Activated CD8-positive, alpha-beta memory T cell treated with anti-CD3 and anti-CD28 coated beads, Interleukin-2, amount 10 ng/mL, durations not matched to agents 7 days and 5 days (primary cell): ENCODE results near the gene SEMA6A. TPM values are rescaled to one million over a fixed set of nuclear protein-coding genes. Genes with fewer than 3 reads are reported as not detected.

ENCODE experiments used
- ATAC-seq: fragments of 150-1000 bp; cut with Tn5 transposase; one replicate; pipeline ENCODE4 v1.10.0; 2021; ENCODE audit warnings: moderate library complexity
- CTCF ChIA-PET: fragments of 350-600 bp; sonication (Branson Sonifier 250); formaldehyde crosslinking; loops from one replicate; lab custom pipeline; 2021; ENCODE audit warnings: antibody characterized with exemption; lab: Charles Lee
- DNase-seq: peaks from one replicate; pipeline ENCODE4 v3.0.0-alpha.2; 2020
- H3K27ac Mint-ChIP-seq: one replicate; pipeline ENCODE4 v1.8.0; 2021; ENCODE audit warnings: mild to moderate bottlenecking, mixed read lengths
- H3K27me3 Mint-ChIP-seq: one replicate; pipeline ENCODE4 v1.8.0; 2021; ENCODE audit warnings: mixed read lengths
- H3K36me3 Mint-ChIP-seq: one replicate; pipeline ENCODE4 v1.8.0; 2021; ENCODE audit warnings: mild to moderate bottlenecking, mixed read lengths
- H3K4me1 Mint-ChIP-seq: one replicate; pipeline ENCODE4 v1.8.0; 2021; ENCODE audit warnings: mixed read lengths
- H3K4me3 Mint-ChIP-seq: one replicate; pipeline ENCODE4 v1.8.0; 2021; ENCODE audit warnings: mild to moderate bottlenecking, moderate library complexity, mixed read lengths
- H3K9me3 Mint-ChIP-seq: one replicate; pipeline ENCODE4 v1.8.0; 2022; ENCODE audit warnings: low read depth, mixed read lengths
- total RNA-seq, 2 experiments: library from RNA; stranded (reverse); gene quantifications; one replicate each; pipeline ENCODE4 v1.2.3, GENCODE V29; 2021

The SEMA6A gene
- total RNA-seq, 2 experiments from 2014 or later, result 0.40 TPM; not detected in 1

GRCh38 chr5:116401576-116401975 is 173.0 kb downstream of the SEMA6A start:
- DNase-seq, result no peak
- no peaks in the 10 kb centered on the region for H3K4me1 Mint-ChIP-seq
- CTCF ChIA-PET, result no interaction called here
- H3K4me3 Mint-ChIP-seq, result no peak overlapping the region
- no peaks in the 10 kb centered on the region for H3K9me3 Mint-ChIP-seq
- no peak for ATAC-seq
- H3K27ac Mint-ChIP-seq, result no peak overlapping the region
- H3K36me3 Mint-ChIP-seq, result no peaks in the 10 kb centered on the region
- no peaks in the 10 kb centered on the region for H3K27me3 Mint-ChIP-seq

- CTCF ChIA-PET, result no interaction called here
- Mint-ChIP-seq H3K27me3 (no peaks in the 10 kb centered on the region), H3K9me3 (no peaks in the 10 kb centered on the region), H3K4me3 (no peak overlapping the region), H3K36me3 (no peaks in the 10 kb centered on the region), H3K4me1 (no peaks in the 10 kb centered on the region), H3K27ac (no peak overlapping the region)
- no peak for DNase-seq
- no peak for ATAC-seq
Observed at GRCh38 chr5:116396476-116397099, 178.0 kb downstream of the SEMA6A start.

DNA sequence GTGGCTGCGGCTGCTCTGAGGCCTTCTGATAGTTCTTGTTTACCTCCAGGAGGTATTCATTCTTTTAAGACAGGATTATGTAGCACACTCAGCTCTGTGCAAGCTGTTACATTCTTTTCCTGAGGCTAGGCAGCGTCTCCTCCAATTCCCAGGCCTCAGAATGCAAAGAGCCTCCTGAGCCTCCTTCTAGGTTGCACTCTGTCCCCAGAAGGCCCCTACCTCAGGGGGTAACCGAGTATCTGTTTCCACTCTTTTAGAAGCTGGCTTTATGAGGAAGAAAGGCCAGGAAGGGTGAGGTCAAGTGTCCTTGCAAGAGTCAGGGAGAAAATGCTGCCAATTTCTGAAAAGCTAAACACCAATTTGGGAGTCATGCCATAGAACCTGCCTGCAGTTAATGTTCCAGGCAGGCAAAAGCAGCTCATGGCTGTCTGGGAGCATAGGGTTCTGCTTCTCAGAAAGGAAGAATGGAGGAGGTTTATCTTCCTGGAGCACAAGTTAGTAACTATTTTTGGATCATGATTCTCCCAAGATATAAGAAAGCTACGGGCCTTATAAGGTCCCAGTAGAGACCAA is 178.9 kb downstream of the SEMA6A start:
- DNase-seq, result no peak
- Mint-ChIP-seq H3K4me1 (no peaks in the 10 kb centered on the region), H3K27me3 (no peaks in the 10 kb centered on the region), H3K9me3 (no peaks in the 10 kb centered on the region), H3K27ac (no peak overlapping the region), H3K4me3 (no peak overlapping the region), H3K36me3 (no peaks in the 10 kb centered on the region)
- CTCF ChIA-PET, result interaction anchor here (1.5 kb wide), 1 partner anchor 761 kb away, joined by 3 read pairs; no protein-coding TSS in a partner anchor
- ATAC-seq, result no peak

DNA sequence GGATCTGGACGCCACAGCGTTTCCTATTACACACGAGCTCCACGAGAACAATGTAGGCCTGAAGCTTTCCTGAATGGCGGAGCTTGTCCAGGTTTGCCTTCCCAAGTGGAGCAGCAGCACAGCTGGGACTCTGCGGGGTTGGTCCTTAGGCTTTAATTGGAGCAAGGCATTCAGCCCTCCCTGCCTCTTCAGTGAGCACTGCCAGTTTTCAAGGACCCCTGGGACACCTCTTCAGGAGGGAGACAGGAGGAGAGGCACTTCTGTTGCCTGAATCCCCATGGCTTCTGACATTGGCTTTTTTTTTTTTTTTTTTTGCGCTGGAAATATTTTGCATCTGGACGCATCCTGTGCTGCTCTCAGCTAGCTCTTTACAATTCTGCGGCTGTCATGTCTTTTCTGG is 179.4 kb downstream of the SEMA6A start:
- H3K36me3 Mint-ChIP-seq, result no peaks in the 10 kb centered on the region
- no peak overlapping the region for H3K27ac Mint-ChIP-seq
- H3K9me3 Mint-ChIP-seq, result no peaks in the 10 kb centered on the region
- H3K4me3 Mint-ChIP-seq, result no peak overlapping the region
- no peaks in the 10 kb centered on the region for H3K27me3 Mint-ChIP-seq
- no peak for DNase-seq
- no peak for ATAC-seq
- H3K4me1 Mint-ChIP-seq, result no peaks in the 10 kb centered on the region
- CTCF ChIA-PET, result interaction anchor here (1.5 kb wide), 1 partner anchor 760 kb away, joined by 3 read pairs; no protein-coding TSS in a partner anchor

- ATAC-seq (no peak), DNase-seq (no peak)
- no peaks in the 10 kb centered on the region for H3K4me1 Mint-ChIP-seq
- no peaks in the 10 kb centered on the region for H3K27me3 Mint-ChIP-seq
- H3K27ac Mint-ChIP-seq, result no peak overlapping the region
- H3K36me3 Mint-ChIP-seq, result no peaks in the 10 kb centered on the region
- H3K9me3 Mint-ChIP-seq, result no peaks in the 10 kb centered on the region
- H3K4me3 Mint-ChIP-seq, result no peak overlapping the region
- CTCF ChIA-PET, result interaction anchor here (1.5 kb wide), 1 partner anchor 760 kb away, joined by 3 read pairs; no protein-coding TSS in a partner anchor
Observed at GRCh38 chr5:116394186-116394867, 180.3 kb downstream of the SEMA6A start.
